Ishikawa (cell line): ENCODE measurements around the gene ADTRP.

Experiments used
- CEBPB ChIP-seq: IDR thresholded peaks from 2 replicates; pipeline ENCODE4 v1.6.1; 2012
- CREB1 ChIP-seq: IDR thresholded peaks from 2 replicates; pipeline ENCODE4 v1.6.1; 2012; ENCODE audit warnings: low read depth
- EGR1 ChIP-seq: IDR thresholded peaks from 2 replicates; pipeline ENCODE4 v1.6.1; 2012
- EP300 ChIP-seq: IDR thresholded peaks from 2 replicates; pipeline ENCODE4 v1.6.1; 2012; ENCODE audit warnings: borderline replicate concordance
- FOXM1 ChIP-seq: IDR thresholded peaks from 2 replicates; pipeline ENCODE4 v1.6.1; 2012; ENCODE audit warnings: low read depth, borderline replicate concordance
- MAX ChIP-seq: IDR thresholded peaks from 2 replicates; pipeline ENCODE4 v1.6.1; 2012
- NFIC ChIP-seq: IDR thresholded peaks from 2 replicates; pipeline ENCODE4 v1.6.1; 2012
- RAD21 ChIP-seq: IDR thresholded peaks from 2 replicates; pipeline ENCODE4 v1.6.1; 2012; ENCODE audit warnings: low read depth
- REST ChIP-seq: IDR thresholded peaks from 2 replicates; pipeline ENCODE4 v1.6.1; 2012; ENCODE audit warnings: low read depth, mild to moderate bottlenecking
- TAF1 ChIP-seq: IDR thresholded peaks from 2 replicates; pipeline ENCODE4 v1.6.1; 2012; ENCODE audit warnings: low read depth, mild to moderate bottlenecking
- TCF12 ChIP-seq: IDR thresholded peaks from 2 replicates; pipeline ENCODE4 v1.6.1; 2012; ENCODE audit warnings: low read depth
- TEAD4 ChIP-seq: IDR thresholded peaks from 2 replicates; pipeline ENCODE4 v1.6.1; 2012
- USF1 ChIP-seq: IDR thresholded peaks from 2 replicates; pipeline ENCODE4 v1.6.1; 2012
- YY1 ChIP-seq: IDR thresholded peaks from 2 replicates; pipeline ENCODE4 v1.6.1; 2012; ENCODE audit warnings: low read depth
- ZBTB7A ChIP-seq: IDR thresholded peaks from 2 replicates; pipeline ENCODE4 v1.6.1; 2012; ENCODE audit warnings: low read depth

Gene ADTRP

GRCh38 chr6:11722220-11722619 is 56.4 kb downstream of the ADTRP start:
- TF ChIP-seq TCF12 (no peak), FOXM1 (no peak), ZBTB7A (no peak), MAX (no peak), TEAD4 (no peak), RAD21 (no peak), NFIC (no peak), CREB1 (no peak), REST (no peak), EGR1 (no peak), USF1 (no peak)

GRCh38 chr6:11718463-11718862 is 60.1 kb downstream of the ADTRP start:
- TF ChIP-seq EP300 (no peak), TAF1 (no peak), CEBPB (no peak), EGR1 (no peak), REST (no peak), RAD21 (no peak), TCF12 (no peak), CREB1 (no peak), YY1 (no peak), FOXM1 (no peak), MAX (no peak), NFIC (no peak)

GRCh38 chr6:11718031-11718430 is 60.6 kb downstream of the ADTRP start:
- TF ChIP-seq TEAD4 (no peak), CEBPB (no peak), FOXM1 (no peak), CREB1 (no peak)

- TF ChIP-seq TCF12 = no peak
- TF ChIP-seq TAF1 = no peak
- no peak for TF ChIP-seq MAX
- no peak for TF ChIP-seq EP300
- TF ChIP-seq RAD21 = no peak
- no peak for TF ChIP-seq YY1
- TF ChIP-seq ZBTB7A = no peak
Measured at GRCh38 chr6:11714798-11715285, 63.8 kb downstream of the ADTRP start.

GRCh38 chr6:11714116-11714797 is 64.3 kb downstream of the ADTRP start:
- TF ChIP-seq CREB1 (no peak), FOXM1 (no peak), YY1 (no peak), USF1 (no peak), MAX (no peak), ZBTB7A (no peak), EP300 (no peak), TAF1 (no peak), TEAD4 (no peak), CEBPB (no peak)
